ENCODE data around the gene AKR1C1.

DNA sequence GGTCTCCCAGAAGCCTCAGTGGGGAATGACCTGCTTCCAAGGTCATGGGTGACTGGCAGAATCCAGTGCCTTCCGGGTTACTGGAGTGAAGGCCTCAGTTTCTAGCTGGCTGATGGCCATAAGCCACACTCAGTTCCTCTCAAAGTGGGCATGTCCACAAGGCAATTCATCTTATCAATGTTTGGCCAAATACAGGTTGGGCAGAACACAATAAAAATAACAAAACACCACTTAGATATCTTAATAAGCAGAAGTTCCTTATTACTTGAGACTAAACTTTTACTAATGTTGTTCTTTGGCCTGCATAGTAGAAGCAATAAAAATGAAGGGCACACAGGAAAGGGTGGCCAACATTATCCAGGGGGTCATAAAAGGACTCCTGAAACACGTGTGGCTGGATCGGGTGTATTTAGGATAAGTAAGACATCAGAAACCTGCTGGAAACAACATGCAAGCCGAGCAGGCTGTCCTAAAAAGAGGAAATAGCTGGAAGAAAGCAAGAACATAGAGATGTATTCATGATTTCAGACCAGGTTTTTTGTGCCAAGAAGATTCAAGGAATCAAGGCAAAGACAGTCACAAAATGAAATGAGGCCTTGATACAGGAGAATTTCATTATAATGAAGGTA, 60.1 kb downstream of the AKR1C1 start:
- TF ChIP-seq ZFP30 (CRISPR knock-in tag; IDR thresholded peaks at IDR 0.05), result no peak
- TF ChIP-seq, protein P1, sequence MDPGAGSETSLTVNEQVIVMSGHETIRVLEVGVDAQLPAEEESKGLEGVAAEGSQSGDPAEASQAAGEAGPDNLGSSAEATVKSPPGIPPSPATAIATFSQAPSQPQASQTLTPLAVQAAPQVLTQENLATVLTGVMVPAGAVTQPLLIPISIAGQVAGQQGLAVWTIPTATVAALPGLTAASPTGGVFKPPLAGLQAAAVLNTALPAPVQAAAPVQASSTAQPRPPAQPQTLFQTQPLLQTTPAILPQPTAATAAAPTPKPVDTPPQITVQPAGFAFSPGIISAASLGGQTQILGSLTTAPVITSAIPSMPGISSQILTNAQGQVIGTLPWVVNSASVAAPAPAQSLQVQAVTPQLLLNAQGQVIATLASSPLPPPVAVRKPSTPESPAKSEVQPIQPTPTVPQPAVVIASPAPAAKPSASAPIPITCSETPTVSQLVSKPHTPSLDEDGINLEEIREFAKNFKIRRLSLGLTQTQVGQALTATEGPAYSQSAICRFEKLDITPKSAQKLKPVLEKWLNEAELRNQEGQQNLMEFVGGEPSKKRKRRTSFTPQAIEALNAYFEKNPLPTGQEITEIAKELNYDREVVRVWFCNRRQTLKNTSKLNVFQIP (CRISPR knock-in tag; IDR thresholded peaks at IDR 0.05; ENCODE audit: borderline replicate concordance, low read depth), result no peak
- TF ChIP-seq, protein P2, sequence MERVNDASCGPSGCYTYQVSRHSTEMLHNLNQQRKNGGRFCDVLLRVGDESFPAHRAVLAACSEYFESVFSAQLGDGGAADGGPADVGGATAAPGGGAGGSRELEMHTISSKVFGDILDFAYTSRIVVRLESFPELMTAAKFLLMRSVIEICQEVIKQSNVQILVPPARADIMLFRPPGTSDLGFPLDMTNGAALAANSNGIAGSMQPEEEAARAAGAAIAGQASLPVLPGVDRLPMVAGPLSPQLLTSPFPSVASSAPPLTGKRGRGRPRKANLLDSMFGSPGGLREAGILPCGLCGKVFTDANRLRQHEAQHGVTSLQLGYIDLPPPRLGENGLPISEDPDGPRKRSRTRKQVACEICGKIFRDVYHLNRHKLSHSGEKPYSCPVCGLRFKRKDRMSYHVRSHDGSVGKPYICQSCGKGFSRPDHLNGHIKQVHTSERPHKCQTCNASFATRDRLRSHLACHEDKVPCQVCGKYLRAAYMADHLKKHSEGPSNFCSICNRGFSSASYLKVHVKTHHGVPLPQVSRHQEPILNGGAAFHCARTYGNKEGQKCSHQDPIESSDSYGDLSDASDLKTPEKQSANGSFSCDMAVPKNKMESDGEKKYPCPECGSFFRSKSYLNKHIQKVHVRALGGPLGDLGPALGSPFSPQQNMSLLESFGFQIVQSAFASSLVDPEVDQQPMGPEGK (CRISPR knock-in tag; IDR thresholded peaks at IDR 0.05; ENCODE audit: borderline replicate concordance), result no peak
